Transverse colon (tissue), 4 donors: ENCODE measurements around the gene ANGPTL2.

Experiments used
- EP300 ChIP-seq: sonication (generic); formaldehyde crosslinking; IDR thresholded peaks from one replicate; pipeline ENCODE4 v1.6.1; 2017; ENCODE audit warnings: antibody characterized with exemption, low read depth
- POLR2A ChIP-seq: fragments of 450-650 bp; IDR thresholded peaks from one replicate; pipeline ENCODE4 v1.6.1; 2016; ENCODE audit warnings: antibody characterized with exemption, mild to moderate bottlenecking, moderate library complexity
- POLR2AphosphoS5 ChIP-seq, 3 donors: sonication (generic); formaldehyde crosslinking; IDR thresholded peaks; one replicate each; pipeline ENCODE4 v1.6.1; 2016; ENCODE audit warnings: antibody characterized with exemption in 3 of 3
- TF ChIP-seq, protein P1 (sequence below), 5 experiments: fragments of 200-600 bp in 3 of 5; fragments of 450-650 bp in 2 of 5; sonication (generic) in 3 of 5; IDR thresholded peaks; 1 replicate in 2 of 5; 2 replicates in 3 of 5; pipeline ENCODE4 v1.5.1; 2016 to 2017; ENCODE audit warnings: antibody characterized with exemption in 5 of 5, inconsistent platforms in 3 of 5, mild to moderate bottlenecking in 2 of 5, moderate library complexity in 1 of 5

DNA sequence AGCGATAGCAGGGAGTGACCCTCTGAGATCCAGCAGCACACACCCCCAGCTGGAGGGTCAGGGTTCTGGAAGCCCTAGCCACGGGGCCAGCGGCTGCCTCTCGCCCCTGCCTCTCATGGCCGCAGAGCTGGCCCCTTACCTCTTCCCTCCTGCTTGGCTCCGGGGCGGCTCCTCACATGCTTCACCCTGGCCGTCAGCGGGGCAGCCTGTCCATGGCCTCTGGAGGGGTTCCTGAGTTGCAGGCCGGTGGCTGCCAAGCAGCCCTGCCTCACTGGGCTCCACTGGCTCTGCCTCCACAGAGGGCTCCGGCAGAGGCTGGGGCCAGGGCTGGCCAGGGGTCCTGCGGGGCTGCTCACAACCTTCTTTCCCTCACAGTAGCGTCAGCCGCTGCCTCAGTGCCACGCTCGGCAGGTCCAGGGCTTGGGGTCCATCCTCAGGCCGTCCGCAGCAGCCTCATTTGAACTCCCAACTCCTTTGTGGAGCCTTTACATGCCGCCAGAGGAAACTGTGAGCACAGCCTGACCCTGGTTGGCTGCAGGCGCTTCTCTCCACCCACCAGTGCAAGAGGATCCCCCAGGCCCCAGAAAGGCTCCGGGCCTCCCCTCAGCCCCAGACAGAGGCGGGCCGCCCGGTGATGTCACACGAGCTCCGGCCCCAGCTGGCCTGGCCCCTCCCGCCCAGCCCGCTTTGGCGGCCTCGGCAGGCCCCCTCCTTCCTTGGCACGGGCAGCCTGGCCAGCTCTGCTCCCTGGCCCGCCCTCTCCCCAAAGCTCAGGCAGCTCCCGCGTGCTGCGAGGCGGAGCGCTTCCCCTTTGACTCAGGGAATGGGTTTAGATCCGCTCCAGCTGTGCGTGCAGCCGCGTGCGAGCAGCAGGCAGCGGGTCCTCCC lies at the start of gene ANGPTL2:
- TF ChIP-seq, protein P1, sequence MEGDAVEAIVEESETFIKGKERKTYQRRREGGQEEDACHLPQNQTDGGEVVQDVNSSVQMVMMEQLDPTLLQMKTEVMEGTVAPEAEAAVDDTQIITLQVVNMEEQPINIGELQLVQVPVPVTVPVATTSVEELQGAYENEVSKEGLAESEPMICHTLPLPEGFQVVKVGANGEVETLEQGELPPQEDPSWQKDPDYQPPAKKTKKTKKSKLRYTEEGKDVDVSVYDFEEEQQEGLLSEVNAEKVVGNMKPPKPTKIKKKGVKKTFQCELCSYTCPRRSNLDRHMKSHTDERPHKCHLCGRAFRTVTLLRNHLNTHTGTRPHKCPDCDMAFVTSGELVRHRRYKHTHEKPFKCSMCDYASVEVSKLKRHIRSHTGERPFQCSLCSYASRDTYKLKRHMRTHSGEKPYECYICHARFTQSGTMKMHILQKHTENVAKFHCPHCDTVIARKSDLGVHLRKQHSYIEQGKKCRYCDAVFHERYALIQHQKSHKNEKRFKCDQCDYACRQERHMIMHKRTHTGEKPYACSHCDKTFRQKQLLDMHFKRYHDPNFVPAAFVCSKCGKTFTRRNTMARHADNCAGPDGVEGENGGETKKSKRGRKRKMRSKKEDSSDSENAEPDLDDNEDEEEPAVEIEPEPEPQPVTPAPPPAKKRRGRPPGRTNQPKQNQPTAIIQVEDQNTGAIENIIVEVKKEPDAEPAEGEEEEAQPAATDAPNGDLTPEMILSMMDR (IDR thresholded peaks at IDR 0.05) = no peak
- peak; percentile 78 for TF ChIP-seq POLR2A
- peak; percentile 33 for TF ChIP-seq EP300
- peak; percentile 66 to 90 (median 76) for TF ChIP-seq POLR2AphosphoS5 (IDR thresholded peaks at IDR 0.05)
